ENCODE data around the gene PNPLA7. TPM values are rescaled to one million over a fixed set of nuclear protein-coding genes. Genes with fewer than 3 reads are reported as not detected.
"Not testable (repeated sequence)": the region's sequence is repeated elsewhere in the genome, so short reads cannot be mapped to it uniquely, and the experiment has no call there.

PNPLA7 gene
- total and polyA plus RNA-seq, 3 donors from 2014 or later: 4.2 to 17.8 (median 10.9) TPM

DNA sequence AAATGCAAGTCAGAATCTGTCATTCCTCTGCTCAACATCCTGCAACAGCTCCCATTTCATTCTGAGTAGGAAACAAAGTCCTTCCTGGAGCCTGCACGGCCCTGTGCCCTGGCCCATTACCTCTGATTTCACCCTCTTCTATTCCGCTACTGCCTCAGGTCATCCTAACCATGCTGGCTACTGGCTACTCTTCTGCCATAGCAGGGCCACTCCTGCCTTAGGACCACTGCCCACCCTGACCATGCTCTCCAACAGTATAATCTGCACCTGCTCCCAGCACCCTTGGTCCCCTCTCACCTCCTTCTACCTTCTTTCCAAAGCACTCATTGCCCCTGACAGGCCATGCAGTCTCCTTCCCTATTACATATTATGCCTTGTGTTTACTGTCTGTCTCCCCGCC, 20.4 kb upstream of the PNPLA7 start:
- intact Hi-C loops (cut with DNase I; ENCODE audit: low total_unique reads): no loop called here
- no peak for DNase-seq
- Histone ChIP-seq H3K9me3 (no peaks in the 10 kb centered on the region), H3K27ac (no peak overlapping the region), H3K4me3 (no peak overlapping the region), H3K36me3 (ENCODE audit: low read depth, missing control alignments) (no peaks in the 10 kb centered on the region), H3K4me1 (no peaks in the 10 kb centered on the region), H3K27me3 (no peaks in the 10 kb centered on the region)
- WGBS, 2 donors: 89 to 100% methylated on average over 3 of the region's 3 CpGs
- no peak for TF ChIP-seq POLR2A (IDR thresholded peaks at IDR 0.05)
- TF ChIP-seq, protein P1, sequence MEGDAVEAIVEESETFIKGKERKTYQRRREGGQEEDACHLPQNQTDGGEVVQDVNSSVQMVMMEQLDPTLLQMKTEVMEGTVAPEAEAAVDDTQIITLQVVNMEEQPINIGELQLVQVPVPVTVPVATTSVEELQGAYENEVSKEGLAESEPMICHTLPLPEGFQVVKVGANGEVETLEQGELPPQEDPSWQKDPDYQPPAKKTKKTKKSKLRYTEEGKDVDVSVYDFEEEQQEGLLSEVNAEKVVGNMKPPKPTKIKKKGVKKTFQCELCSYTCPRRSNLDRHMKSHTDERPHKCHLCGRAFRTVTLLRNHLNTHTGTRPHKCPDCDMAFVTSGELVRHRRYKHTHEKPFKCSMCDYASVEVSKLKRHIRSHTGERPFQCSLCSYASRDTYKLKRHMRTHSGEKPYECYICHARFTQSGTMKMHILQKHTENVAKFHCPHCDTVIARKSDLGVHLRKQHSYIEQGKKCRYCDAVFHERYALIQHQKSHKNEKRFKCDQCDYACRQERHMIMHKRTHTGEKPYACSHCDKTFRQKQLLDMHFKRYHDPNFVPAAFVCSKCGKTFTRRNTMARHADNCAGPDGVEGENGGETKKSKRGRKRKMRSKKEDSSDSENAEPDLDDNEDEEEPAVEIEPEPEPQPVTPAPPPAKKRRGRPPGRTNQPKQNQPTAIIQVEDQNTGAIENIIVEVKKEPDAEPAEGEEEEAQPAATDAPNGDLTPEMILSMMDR (IDR thresholded peaks at IDR 0.05): no peak

DNA sequence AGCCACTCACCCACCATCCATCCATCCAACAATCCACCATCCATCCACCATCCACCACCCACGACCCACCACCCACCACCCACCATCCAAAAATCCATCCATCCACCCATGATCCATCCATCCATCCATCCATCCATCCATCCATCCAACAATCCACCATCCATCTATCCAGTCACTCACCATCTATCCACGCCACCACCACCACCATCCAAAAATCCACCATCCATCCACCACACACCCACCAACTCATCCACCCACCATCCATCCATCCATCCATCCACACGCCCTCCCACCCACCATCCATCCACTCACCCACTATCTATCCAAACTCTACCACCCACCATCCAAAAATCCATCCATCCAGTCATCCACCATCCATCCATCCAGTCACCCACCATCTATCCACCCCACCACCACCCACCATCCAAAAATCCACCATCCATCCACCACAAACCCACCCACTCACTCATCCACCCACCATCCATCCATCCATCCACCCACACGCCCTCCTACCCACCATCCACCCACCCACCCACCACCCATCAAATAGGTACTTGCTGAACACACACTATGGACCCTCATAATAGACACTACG, 19.5 kb upstream of the PNPLA7 start:
- no peak for DNase-seq
- 93 to 99% methylated on average over 5 of the region's 5 CpGs for WGBS, 2 donors
- intact Hi-C loops (cut with DNase I; ENCODE audit: low total_unique reads): no loop called here

GRCh38 chr9:137568445-137568844, 18.2 kb upstream of the PNPLA7 start:
- 87 to 92% methylated on average over 5 of the region's 5 CpGs for WGBS, 2 donors
- H3K36me3 ChIP-seq (ENCODE audit: low read depth, missing control alignments); H3K4me1 ChIP-seq; H3K27me3 ChIP-seq; intact Hi-C loops (cut with DNase I; ENCODE audit: low total_unique reads); H3K9me3 ChIP-seq; DNase-seq; H3K27ac ChIP-seq; H3K4me3 ChIP-seq: not testable (repeated sequence)

More for the DNA sequence above, 19.5 kb upstream of the PNPLA7 start:
- Histone ChIP-seq H3K27me3 (no peaks in the 10 kb centered on the region), H3K4me1 (no peaks in the 10 kb centered on the region), H3K9me3 (no peaks in the 10 kb centered on the region), H3K4me3 (no peak overlapping the region), H3K36me3 (ENCODE audit: low read depth, missing control alignments) (no peaks in the 10 kb centered on the region), H3K27ac (no peak overlapping the region)
- no peak for TF ChIP-seq POLR2A (IDR thresholded peaks at IDR 0.05)
- TF ChIP-seq, protein P1 (IDR thresholded peaks at IDR 0.05): no peak

GRCh38 chr9:137564817-137565411, 14.7 kb upstream of the PNPLA7 start:
- intact Hi-C loops (cut with DNase I; ENCODE audit: low total_unique reads): no loop called here
- DNase-seq: no peak
- no peak for TF ChIP-seq POLR2A (IDR thresholded peaks at IDR 0.05)
- TF ChIP-seq, protein P1 (IDR thresholded peaks at IDR 0.05): no peak
- Histone ChIP-seq H3K27ac (no peak overlapping the region), H3K9me3 (no peaks in the 10 kb centered on the region), H3K27me3 (no peaks in the 10 kb centered on the region), H3K4me3 (no peak overlapping the region), H3K4me1 (no peaks in the 10 kb centered on the region), H3K36me3 (ENCODE audit: low read depth, missing control alignments) (no peaks in the 10 kb centered on the region)
- 91 to 92% methylated on average over 10 to 17 of the region's 18 CpGs for WGBS, 2 donors

DNA sequence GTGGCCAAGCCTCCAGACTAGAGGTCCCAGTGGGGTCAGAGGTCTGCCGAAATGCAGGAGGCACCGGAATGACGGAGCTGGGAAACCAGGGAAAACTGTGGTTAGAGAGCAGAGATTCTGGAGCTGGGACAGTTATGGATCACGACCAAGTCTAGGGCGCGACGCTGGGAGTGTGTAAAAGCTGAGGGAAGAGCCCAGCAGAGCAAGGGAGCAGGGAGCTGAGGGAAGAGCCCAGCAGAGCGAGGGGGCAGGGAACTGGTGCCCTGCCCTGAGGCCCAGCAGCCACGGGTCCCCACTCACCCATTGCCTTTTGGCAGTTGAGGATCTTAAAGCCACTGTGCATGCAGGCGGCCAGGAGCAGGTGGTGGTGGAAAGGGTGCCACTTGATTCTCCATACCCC, 13.9 kb upstream of the PNPLA7 start:
- DNase-seq: no peak
- Histone ChIP-seq H3K4me3 (no peak overlapping the region), H3K4me1 (no peaks in the 10 kb centered on the region), H3K36me3 (ENCODE audit: low read depth, missing control alignments) (no peaks in the 10 kb centered on the region), H3K27me3 (no peaks in the 10 kb centered on the region), H3K9me3 (no peaks in the 10 kb centered on the region), H3K27ac (no peak overlapping the region)
- 94 to 95% methylated on average over 10 of the region's 10 CpGs for WGBS, 2 donors
- TF ChIP-seq POLR2A (IDR thresholded peaks at IDR 0.05): no peak
- TF ChIP-seq, protein P1 (IDR thresholded peaks at IDR 0.05): no peak
- intact Hi-C loops (cut with DNase I; ENCODE audit: low total_unique reads): no loop called here
